Fibroblast of villous mesenchyme (primary cell): ENCODE data around the gene LMF1. TPM values are rescaled to one million over a fixed set of nuclear protein-coding genes. Genes with fewer than 3 reads are reported as not detected.

Experiments used
- DNase-seq: peaks from one replicate; pipeline ENCODE4 v3.0.0-alpha.2; 2010; ENCODE audit warnings: low read depth
- H3K4me3 ChIP-seq: 2 replicates; pipeline ENCODE4 v1.5.1; 2011; ENCODE audit warnings: low read depth, mild to moderate bottlenecking, low read length
- CTCF ChIP-seq: IDR thresholded peaks from 2 replicates; pipeline ENCODE4 v1.5.1; 2012; ENCODE audit warnings: low read depth, mild to moderate bottlenecking, low read length; ENCODE audit not compliant: insufficient read depth
- total RNA-seq: library from RNA; depleted of rRNA; stranded (reverse); fragments of >200 nt; gene quantifications from 2 replicates; pipeline ENCODE4 v1.2.3, GENCODE V29; 2012

LMF1 gene
- total RNA-seq, 1 donor: 13.0 TPM

GRCh38 chr16:805474-805873 lies 165.3 kb downstream of the LMF1 start:
- TF ChIP-seq CTCF: no peak
- no peak for DNase-seq
- no peak overlapping the region for H3K4me3 ChIP-seq

GRCh38 chr16:804193-805048 lies 166.4 kb downstream of the LMF1 start:
- no peak overlapping the region for H3K4me3 ChIP-seq
- TF ChIP-seq CTCF: no peak
- DNase-seq: no peak

GRCh38 chr16:803754-804080 lies 167.1 kb downstream of the LMF1 start:
- no peak overlapping the region for H3K4me3 ChIP-seq
- TF ChIP-seq CTCF: no peak
- DNase-seq: no peak

Other genes with a start within 250 kb of the LMF1 start
- 19.4 and 37.0 TPM in 2 replicates for gene ANTKMT, start 249.8 kb downstream of the LMF1 start, total RNA-seq
- 1.3 and 3.2 TPM in 2 replicates for gene CCDC78, start 244.5 kb downstream of the LMF1 start, total RNA-seq
- gene HAGHL, start 243.9 kb downstream of the LMF1 start, total RNA-seq: 14.7 and 21.9 TPM in 2 replicates
- 31.6 and 37.1 TPM in 2 replicates for gene CIAO3, start 230.0 kb downstream of the LMF1 start, total RNA-seq
- 0.32 and 0.86 TPM in 2 replicates for gene MSLN, start 210.2 kb downstream of the LMF1 start, total RNA-seq
- 21.2 and 32.2 TPM in 2 replicates for gene RPUSD1, start 182.6 kb downstream of the LMF1 start, total RNA-seq
- gene CHTF18, start 182.4 kb downstream of the LMF1 start, total RNA-seq: 13.8 and 13.9 TPM in 2 replicates
- not detected in 2 replicates for gene GNG13, start 170.2 kb downstream of the LMF1 start, total RNA-seq
- under 0.01 TPM in 1 of 2 replicates, not detected in the other for gene SOX8, start 10.8 kb upstream of the LMF1 start, total RNA-seq
- not detected in 2 replicates for gene SSTR5, start 101.8 kb upstream of the LMF1 start, total RNA-seq
- gene C1QTNF8, start 125.3 kb upstream of the LMF1 start, total RNA-seq: not detected in 2 replicates
- gene CACNA1H, start 182.1 kb upstream of the LMF1 start, total RNA-seq: 11.7 and 12.2 TPM in 2 replicates